NCI-H345 (cell line): ENCODE measurements around the gene KCNIP3.
"Not testable (repeated sequence)": the region's sequence is repeated elsewhere in the genome, so short reads cannot be mapped to it uniquely, and the experiment has no call there.

Experiments used
- DNase-seq: peaks from one replicate; lab custom pipeline; 2025; lab: John Stamatoyannopoulos, UW

KCNIP3 gene

DNA sequence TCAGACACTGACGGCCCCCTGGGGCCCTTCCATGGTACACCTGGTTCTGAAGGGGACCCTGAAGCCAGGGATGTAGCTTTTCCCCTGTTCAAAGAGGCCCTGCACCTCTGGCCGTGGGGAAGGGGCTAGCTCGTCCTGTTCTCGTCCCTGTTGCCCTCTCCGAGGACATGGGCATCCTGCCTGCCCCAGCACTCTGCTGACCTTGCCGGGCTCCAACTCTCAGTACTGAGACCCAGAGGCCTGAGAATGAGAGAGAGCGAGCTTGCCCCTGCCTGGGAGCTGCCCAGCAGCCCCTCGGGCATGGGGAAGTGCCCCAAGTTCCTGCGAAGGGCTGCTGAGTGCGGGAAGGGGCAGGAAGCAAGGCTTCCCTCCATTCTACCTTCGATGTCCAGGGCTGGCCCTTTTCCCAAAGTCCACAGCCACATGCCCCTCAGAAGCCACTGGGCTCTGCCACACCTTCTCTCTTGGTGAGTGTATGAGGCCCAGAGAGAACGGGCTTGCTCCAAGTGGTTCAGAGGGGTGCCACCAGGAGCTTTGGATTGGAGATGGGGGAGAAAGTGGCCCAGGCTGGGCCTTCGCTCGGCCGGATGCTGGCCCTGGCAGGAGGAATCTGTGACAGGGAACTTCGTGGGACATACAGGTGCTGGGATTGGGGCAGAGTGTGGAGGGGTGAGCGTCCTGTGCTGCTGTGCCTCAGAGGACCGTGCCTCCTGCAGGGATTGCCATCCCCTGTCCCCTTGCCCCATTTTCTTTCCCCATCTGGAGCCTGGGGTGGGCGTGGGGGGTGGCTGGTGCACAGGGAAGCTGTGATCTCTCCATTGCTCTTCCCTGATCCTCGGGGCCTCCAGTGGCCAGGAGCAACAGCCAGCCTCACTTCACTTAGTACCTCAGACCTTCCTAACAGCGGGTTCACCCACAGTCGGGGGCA, 50.8 kb downstream of the KCNIP3 start:
- no peak for DNase-seq

DNA sequence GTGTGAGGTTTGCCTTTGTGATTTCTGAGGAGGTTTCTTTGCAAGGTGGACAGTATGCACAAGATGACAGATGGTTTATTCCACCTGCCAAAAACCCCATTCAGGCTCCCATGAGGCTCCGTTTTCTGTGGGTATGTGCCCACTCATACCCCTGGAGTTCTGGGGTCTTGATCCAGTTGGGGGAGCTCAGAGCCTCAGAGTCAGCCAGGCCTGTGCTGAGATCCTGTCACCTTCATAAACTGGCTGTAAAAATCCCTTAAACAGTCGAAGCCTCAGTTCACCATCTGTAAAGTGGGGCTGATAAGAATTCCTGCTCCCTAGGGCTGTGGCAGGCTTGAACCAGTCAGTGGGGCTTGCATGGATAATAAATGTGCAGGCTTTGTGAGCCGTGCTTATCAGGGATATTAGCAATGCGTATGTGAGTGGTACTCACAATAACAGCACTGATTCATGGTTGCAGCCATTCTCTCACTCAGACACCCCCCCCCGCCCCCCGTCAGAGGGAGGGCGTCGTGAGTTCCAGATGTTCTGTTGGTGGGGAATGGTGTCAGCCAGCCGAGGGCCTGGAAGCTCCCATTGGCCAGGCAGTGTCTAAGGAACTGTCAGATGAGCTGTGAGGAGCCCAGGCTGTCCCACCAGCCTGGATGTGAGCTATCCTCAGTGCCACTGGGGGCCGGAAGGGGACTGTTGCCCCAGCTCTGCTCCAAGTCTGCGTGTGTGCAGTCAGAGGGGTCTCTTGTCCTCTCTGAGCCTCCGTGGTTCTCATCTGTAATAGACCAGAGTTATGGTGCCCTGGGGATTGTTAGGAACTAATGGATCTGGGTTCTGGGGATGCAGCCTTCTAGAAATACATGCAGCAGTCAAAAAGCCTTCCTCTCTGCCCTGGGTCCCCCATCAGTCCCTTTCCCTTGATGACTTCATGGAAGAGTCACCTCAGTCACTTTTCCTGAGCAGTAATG, 51.7 kb downstream of the KCNIP3 start:
- no peak for DNase-seq

DNA sequence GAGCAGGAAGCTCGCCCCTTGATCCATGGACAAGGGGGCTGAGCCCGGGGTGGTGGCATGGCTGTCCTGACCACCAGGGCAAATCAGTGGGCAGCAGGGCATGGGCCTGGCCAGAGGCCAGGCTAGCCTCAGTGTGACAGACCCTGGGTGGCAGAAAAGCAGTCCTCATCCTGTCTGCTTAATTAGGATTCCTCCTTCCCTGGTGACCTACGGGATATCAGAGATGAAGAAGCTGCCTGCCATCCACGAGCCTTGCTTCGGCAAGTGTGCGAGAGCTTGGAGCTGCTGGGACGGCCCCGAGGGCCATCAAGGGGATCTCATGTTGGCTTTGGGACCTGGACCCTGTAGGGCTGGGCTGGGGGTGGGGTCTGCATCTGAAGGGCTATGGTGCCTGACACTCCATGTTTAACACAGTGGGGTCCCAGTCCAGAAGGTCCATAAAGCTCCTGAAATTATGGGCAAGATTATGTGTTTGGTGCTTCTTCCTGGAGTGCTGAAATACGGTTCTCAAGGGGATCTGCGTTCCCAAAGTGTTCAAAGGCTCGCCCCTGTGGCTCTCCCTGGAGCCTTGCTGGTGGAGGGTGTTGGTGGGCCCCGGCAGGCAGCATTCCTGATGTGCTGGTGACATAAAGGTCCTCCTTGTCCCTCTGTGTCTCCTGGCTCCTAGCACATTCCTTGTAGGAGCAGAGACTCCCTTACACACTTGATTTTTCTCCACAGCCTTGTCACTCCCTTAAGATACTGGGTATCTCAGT, 52.6 kb downstream of the KCNIP3 start:
- DNase-seq = no peak

DNA sequence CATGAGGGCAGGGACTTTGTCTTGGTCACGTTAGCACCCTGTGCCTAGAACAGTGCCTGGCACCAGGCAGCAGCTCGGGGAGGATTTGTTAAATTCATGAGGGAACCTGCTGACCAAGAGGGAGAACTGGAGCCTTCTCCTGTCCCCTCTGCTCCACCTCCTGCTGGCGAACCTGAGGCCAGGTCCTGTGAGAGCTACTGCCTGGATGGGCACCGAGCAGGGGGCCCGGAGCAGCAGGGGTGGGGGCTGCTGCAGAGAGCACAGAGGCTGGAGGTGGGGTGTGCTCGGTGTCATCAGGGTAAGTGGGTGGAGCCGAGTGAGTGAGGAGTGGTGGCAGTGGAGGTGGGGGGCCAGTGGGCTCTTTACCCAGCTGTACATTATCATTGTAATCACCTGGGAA, 53.2 kb downstream of the KCNIP3 start:
- no peak for DNase-seq

DNA sequence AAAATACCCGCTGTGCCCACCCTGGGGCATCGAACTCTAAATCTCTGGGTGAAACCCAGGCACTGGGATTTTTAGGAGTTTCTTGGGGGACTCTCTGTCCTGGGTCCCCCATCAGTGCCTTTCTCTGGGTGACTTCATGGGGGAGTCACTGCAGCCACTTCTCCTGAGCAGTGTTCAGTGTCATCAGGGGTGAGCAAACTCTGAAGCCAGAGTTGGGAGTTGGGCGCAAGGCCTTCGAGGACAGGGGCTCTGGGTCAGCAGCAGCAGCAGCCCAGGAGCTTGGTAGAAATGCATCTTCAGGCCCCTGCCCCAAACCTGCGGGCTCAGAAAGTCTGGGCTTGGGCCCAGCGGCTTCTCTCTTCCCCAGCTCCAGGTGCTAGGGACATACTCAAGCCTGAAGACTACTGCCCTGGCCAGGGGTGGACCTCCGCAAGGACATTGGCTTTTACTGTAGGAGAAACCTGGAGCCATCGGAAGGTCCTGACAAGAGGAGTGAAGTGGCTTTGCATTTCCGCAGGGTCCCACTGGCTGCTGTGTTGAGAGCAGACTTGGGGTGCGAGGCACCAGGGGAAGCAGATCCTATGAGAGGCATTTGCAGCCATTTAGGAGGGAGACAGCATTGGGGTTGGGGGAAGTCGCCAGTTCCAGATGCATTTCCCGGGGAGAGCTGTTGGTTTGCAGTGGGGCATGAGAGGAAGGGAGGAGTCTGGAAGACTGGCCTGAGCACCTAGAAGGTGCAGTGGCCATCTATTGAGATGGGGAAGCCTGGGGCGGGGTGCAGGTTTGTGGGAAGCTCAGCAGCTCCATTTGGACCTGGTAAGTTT, 53.8 kb downstream of the KCNIP3 start:
- DNase-seq = no peak

DNA sequence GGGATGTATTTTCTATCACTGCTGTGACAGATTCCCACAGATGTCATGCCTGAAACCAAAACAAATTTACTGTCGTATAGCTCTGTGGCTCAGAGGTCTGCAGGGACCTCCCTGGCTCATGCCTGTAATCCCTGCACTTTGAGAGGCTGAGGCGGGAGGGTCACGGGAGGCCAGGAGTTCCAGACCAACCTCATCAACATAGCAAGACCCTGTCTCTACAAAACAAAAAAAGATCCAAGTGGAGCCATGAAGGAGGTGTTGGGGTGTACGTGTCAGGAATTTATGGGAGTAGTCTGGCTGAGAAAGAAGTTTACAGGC, 54.4 kb downstream of the KCNIP3 start:
- no peak for DNase-seq

DNA sequence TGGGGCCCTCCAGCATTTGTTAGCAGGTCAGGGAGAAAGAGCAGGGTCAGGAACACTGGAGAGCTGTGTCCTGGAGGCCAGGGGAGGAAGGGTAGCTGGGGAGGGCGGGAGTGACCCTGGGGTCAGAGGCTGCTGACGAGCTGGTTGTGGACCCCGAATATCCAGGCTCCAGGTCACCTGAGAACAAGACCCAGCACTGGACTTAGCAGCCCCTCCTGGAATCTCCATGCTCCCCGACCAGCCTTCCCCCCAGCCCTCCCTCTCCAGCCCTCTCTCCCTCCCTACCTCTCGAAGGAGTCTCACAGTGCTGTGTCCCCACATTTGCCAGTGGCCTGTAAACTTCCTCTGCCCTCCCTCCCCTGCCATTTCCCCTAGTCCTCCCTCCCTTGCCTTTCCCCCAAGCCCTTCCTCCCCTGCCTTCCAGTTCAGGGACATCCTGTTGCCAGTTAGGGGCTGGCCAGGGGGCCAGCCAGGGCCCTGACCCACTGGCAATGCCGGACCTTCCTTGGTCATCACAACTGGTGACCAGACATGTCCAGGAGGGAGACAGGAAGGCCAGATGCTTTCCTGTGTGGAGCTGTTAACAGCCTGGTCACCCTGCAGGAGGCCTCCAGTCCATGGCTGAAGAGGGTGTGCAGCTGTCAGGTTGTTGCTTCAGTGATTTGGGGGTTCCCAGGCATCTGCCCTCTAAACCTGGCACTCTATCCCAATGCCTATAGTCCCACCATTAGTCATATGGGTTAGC, 55.3 kb downstream of the KCNIP3 start:
- no peak for DNase-seq

DNA sequence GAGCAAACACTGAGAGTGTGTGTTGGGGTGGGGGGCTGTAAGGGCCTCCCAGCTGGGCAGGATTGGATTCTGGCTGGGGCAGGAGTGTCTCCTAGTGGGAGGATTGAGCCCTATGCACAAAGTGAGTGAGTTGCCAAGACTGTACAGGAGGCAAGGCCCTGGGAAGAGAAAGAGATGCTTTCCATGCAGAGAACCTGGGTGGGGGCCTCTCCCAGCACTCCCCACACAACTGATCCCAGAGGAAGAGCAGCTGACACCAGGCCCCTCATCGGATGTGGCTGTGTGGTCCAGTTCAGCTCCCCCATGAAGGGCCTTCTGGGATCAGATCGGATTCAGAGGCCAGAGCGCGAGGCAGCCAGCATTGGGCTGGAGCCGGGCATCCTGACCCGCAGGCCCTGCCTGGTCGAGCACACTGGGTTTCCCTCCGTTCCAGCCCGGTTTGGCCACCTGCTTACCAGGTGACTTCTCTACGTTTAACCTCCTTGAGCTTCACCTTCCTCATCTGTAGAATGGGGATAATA, 56.0 kb downstream of the KCNIP3 start:
- no peak for DNase-seq

DNA sequence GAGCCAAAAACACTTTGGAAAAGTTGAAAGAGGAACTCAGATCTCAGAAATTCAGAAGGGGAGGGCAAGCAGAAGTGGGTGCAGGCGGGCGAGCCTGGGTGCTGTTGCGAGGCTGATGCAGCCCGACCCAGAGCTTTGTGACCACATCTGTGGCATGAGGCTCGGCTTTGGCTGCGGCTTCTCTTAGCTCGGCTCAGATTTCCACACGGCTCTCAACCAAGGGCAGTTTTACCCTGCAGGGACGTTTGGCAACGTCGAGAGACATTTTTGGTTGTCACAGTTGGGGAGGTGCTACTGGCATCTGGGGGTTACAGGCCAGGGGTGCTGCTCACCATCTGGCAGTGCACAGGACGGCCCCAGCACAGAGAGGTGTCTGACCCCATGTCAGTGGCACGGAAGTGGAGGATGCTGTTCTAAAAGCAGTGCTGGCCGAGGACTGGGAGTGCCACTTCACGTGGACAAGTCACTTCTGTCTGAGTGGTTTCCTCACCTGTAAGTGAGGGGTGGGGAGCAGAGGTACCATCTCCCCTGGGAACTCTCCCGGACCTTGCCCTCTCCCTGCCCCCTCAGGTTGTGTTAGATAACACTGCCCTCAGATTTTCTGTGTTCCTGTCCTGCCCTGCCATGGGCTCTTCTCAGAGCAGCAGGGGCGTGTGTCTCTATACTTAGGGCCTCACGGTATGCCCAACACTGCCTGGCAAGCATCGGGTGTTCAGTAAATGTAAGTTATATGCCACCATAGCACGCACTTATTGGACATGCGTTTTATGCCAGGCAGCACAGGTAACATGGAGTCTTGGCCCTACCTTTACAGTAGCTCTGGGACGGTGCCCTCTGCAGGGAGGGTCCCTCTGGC, 56.7 kb downstream of the KCNIP3 start:
- DNase-seq = no peak

DNA sequence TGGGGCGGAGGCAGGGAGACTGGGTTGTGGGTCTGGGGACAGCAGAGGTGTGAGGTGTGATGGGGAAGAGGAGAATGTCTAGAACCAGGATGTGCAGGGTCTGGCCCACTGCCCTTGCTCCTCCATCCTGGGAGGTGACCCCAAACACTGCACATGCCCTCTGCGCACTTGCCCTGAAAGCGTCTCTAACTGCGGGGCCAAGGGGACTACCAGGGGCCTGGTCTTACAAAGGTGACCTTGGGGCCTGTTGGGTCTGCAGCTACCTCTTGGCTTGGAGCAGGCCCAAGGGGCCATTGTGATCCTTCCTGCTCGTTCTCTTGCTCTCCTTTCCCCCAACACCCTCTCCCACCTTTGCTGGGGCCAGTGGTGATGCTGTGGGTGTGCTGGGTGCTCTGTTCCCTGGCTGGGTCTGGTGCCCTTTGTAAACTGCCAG, 57.3 kb downstream of the KCNIP3 start:
- DNase-seq = no peak

DNA sequence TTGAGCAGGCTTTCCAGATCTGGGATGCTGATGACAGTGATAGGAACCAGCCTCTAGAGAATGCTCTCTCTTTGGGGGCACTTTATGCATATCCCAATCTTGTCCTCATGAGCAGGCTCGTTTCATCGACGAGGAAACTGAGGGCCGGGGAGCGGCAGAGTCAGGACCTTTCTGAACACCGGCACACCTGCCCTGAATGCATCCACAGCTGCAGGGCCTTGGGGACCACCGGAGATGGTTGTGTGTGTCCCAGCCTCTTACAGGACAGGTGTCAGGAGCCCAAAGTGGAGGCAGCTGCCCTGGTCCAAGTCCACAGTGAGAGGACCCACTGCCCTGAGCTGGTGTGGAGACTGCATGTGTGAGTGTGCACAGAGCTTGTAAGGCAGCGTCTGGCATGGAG, 57.8 kb downstream of the KCNIP3 start:
- no peak for DNase-seq

DNA sequence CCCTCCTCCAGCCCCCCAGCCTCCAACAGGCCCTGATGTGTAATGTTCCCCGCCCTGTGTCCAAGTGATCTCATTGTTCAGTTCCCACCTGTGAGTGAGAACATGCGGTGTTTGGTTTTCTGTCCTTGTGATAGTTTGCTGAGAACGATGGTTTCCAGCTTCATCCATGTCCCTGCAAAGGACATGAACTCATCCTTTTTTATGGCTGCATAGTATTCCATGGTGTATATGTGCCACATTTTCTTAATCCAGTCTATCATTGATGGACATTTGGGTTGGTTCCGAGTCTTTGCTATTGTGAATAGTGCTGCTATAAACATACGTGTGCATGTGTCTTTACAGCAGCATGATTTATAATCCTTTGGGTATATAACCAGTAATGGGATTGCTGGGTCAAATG, 58.3 kb downstream of the KCNIP3 start:
- DNase-seq = not testable (repeated sequence)

DNA sequence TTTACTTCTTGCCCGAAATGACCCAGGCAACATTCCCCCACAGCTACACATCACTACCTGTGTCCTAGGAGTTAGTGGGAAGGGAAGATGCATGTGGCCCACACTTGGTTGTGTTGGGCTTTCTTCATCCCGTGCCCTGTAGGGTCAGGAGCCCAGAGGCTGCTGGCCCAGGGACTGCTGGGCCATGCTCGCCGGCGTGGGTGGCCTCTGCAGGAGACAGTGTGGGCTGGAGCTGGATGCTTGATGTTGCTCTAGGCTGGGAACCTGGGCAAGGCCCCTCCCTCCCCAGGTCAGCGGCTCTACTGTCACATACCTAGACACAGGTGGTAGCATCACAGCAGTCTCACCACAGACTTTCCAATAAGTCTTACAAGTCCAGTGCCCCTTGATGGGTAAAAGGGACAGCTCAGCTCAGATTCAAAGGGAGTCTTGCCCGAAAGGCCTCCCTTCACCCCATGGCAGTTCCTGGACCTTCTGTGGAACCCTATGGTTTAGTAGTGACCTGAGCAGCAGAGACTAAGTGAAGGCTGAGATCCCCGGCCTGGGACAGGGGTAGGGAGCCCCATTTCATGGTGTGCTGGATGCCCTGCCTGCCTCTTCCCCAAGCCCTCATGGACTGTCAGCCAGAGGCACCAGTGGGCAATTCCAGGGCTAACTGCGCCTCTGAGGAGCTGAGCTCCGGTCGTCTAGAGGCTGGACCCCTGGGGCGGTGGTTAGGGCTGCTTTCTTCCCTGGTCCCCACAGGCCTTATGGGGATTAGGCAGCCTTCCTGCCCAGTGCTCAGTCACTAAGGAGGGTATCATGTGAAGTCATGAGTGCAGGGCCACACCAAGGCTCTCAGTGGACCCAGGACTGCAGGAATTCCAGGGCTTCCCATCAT, 59.9 kb downstream of the KCNIP3 start:
- no peak for DNase-seq

DNA sequence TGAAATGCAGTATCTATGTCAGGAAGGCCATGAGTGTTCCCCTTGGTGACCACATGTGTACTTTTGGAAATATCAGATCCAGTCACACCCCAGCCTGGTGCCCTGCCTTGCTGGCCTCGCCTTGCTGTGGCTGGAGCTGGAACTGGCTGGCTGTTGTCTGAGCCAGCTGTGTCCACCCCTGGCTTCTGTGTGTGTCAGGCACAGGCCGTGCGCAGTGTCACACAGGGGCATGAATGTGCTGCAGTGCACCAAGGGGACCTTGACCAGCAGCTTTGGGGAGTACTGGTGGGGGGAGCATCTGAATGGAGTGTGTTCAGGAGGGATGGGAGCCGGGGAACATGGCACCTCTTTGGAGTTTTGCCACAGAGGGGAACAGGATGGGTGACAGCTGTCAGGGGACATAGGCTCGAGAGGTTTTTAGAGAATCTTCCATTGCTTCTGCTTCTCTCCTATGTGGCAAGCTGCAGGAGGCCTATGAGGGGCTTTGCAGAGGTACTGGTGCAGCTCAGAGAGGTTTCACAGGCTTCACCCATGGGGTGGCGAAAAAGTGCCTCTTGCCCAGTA, 60.7 kb downstream of the KCNIP3 start:
- no peak for DNase-seq

DNA sequence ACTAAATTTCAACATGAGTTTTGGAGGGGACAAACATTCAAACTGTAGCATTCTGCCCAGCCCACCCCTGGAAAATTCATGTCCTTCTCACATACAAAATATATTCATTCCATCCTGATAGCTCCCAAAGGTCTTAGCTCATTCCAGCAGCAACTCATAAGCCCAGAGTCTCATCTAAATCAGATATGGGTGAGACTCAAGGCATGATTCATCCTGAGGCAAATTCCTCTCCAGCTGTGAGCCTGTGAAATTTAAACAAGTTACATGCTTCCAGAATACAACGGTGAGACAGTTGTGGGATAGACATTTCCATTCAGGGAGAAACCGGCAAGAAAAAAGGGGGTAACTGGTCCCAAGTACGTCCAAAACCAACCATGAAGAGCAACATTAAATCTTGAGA, 61.9 kb downstream of the KCNIP3 start:
- no peak for DNase-seq

DNA sequence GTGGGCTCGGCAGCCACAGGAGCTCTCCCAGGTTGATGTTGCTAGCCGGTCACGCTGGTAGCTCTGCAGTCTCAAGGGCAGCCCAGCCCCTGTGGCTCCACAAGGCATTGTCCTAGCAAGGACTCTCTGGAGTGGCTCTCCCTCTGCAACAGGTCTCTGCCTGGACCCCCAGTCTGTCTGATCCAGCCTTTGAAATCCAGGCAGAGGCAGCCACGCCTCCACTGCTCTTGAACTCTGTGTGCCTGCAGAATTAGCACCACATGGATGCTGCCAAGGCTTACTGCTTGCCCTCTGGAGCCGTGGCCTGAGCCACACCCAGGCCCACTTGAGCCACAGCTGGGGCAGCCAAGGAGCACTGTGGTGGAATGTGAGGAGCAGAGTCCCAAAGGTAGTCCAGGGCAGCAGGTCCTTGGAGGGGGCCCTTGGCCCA, 62.4 kb downstream of the KCNIP3 start:
- no peak for DNase-seq

DNA sequence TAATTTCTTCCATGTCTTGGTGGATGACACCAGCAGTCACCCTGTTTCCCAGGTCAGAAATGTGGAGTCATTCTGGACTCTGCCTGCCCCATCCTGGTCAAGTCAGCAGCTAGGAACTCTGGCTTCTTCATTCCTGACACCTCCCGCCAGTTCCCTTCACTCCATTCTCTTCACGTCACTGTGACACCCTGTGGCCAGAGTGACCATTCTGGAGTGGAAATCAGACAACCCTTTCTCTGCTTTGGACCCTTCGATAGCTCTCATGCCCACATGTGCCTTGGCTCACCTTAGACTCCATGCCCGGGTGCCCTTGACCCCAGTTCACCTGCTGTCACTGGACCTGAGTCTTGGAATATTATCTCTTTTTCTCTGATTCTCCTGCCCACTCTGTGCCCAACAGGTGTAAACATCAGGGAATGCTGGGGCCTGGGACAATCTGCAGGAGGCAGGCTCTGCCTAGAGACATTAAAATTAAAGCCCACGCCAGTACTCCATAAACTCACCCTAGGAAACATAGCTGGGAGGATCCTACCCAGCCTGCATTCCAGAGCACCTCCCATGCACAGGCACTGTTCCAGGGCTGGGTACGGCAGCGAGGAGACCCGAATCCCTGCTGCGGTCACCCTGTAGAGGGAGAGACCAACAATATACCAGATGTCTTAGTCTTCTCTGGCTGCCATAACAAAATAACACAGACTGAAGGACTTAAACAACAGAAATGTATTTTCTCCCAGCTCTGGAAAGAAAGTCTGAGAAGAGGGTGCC, 64.3 kb downstream of the KCNIP3 start:
- DNase-seq = no peak
